ENCODE results near the gene TTL.
"Not testable (repeated sequence)": the region's sequence is repeated elsewhere in the genome, so short reads cannot be mapped to it uniquely, and the experiment has no call there.

The TTL gene

DNA sequence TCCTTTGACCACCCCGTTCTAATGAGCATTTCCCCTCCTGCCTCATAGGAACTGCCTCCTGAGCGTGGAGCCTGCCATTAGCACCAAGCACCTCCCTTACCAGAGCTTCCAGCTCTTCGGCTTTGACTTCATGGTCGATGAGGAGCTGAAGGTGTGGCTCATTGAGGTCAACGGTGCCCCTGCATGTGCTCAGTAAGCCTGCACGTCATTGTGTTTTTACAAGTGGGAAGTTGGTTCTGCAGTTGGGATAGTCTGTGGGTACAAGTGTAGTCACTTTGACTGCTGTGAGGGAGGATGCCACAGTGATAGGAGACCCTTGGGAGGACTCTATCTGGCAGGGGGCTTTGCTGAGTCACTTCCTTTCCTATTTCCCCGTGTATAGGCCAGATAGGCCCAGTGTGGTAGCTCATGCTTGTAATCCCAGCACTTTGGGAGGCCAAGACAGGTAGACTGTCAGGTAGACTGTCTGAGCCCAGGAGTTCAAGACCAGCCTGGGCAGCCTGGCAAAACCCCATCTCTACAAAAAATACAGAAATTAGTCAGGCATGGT, 38.4 kb downstream of the TTL start:
- DNase-seq (ENCODE audit: low spot score), result no peak

GRCh38 chr2:112523291-112523777, 41.4 kb downstream of the TTL start:
- DNase-seq (ENCODE audit: low spot score), result no peak

- not testable (repeated sequence) for DNase-seq (ENCODE audit: low spot score)
These were observed 42.3 kb downstream of the TTL start for GRCh38 chr2:112524276-112524675.

DNA sequence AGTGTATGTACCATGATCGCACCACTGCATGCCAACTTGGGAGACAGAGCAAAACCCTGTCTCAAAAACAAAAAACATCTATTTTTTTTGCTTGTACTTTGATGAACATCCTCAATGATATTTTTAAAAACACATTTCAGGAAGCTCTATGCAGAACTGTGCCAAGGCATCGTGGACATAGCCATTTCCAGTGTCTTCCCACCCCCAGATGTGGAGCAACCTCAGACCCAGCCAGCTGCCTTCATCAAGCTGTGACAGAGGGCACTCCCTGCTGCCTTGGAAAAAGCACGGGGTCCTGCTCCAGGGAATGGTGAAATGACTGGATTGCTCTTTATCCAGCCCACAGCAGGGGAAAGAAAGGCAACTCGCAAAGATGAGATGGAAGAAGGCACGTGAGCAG, 46.6 kb downstream of the TTL start:
- no peak for DNase-seq (ENCODE audit: low spot score)

DNA sequence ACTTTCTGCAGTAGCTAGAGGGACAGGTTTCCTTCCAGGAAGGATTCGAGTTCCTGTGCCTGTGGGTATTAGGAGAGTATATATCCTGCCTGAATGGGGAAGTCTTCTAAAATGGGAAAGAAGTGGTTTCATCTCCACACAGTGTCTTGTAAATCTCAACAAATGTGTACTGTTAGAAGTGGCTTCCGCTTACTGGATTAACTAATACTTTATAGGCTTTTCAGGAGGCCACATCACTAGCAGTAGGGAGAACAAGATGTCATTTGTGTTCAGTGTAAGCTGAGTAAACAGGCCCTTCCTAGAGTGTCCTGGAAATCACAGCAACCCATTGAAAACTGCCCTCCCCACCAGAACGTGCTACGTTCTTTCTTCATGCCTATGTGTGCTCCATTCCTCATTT, 47.8 kb downstream of the TTL start:
- DNase-seq (ENCODE audit: low spot score), result no peak

GRCh38 chr2:112530728-112531127, 48.8 kb downstream of the TTL start:
- DNase-seq (ENCODE audit: low spot score), result no peak

DNA sequence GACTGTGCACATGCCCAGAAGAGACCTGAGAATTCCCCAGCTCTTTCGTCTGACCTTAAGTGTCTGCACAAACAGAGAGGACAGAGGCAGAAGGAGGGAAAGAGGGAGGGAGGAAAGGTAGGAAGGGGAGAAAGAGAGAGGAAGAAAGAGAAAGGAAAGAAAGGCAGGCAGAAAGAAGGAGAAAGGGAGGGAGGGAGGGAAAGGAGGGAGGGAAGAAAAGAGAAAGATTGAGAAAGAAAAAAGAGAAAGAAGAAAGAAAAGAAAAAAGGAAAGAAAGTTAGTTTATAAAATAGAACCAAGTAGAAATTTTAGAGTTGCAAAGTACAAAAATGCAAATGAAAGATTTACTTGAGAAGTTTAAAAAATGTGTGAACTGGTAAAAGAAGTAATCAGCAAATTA, 52.9 kb downstream of the TTL start:
- DNase-seq (ENCODE audit: low spot score), result no peak

DNA sequence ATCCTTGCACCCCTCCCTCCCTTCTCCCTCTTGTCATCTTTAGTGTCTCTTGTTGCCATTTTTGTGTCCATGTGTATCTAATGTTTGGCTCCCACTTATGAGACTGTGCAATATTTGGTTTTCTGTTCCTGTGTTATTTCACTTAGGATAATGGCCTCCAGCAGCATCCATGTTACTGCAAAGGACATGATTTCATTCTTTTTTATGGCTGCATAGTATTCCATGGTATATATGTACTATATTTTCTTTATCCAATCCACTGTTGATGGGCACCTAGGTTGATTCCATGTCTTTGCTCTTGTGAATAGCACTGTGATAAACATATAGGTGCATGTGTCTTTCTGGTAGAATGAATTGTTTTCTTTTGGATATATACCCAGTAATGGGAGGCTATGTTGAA, 54.7 kb downstream of the TTL start:
- DNase-seq (ENCODE audit: low spot score), result not testable (repeated sequence)

- DNase-seq (ENCODE audit: low spot score), result no peak
These were observed 57.4 kb downstream of the TTL start for GRCh38 chr2:112539306-112539705.

- DNase-seq (ENCODE audit: low spot score), result no peak
These were observed 59.0 kb downstream of the TTL start for GRCh38 chr2:112540906-112541305.

DNA sequence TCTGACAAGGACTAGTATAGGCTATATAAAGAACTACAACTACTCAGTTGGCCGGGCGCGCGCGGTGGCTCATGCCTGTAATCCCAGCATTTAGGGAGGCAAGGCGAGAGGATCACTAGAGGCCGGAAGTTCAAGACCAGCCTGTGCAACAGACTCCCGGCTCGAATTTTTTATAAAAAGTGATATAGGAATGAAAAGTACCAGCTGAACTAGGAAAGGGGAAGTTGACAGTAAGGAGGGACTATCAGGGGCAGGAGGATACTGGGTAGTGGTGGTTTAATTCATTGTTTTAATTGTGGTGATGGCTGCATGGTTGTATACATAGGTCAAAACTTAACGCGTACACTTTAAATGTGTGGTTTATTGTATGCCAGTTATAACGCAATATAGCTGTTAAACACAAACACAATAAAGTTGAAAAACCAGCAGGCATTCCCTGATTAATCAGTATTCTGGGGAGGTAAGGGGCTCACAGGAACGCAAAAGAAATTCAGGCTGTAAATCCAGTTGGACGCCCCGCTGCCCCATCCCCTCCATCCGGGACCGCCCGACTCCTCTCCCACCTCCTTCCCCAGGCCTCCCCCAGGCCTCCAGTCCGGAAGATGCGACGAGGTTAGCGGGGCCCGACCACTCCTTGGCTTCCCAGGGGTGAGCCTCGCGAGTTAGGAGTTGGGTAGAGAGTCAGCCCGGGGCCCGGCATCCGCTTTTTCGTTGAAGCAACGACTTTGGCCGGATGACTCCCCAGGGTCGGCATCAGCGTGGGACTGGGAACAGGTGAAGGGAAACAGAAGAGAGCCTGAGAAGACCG, 59.6 kb downstream of the TTL start:
- DNase-seq (ENCODE audit: low spot score), result no peak

- DNase-seq (ENCODE audit: low spot score), result peak; percentile 74
These were observed 60.4 kb downstream of the TTL start, which contains the start of gene POLR1B for GRCh38 chr2:112542123-112542983. Gene POLR1B, plus strand, starts transcription at chr2:112542465. Its CDS starts 30 bp downstream, at chr2:112542495.

DNA sequence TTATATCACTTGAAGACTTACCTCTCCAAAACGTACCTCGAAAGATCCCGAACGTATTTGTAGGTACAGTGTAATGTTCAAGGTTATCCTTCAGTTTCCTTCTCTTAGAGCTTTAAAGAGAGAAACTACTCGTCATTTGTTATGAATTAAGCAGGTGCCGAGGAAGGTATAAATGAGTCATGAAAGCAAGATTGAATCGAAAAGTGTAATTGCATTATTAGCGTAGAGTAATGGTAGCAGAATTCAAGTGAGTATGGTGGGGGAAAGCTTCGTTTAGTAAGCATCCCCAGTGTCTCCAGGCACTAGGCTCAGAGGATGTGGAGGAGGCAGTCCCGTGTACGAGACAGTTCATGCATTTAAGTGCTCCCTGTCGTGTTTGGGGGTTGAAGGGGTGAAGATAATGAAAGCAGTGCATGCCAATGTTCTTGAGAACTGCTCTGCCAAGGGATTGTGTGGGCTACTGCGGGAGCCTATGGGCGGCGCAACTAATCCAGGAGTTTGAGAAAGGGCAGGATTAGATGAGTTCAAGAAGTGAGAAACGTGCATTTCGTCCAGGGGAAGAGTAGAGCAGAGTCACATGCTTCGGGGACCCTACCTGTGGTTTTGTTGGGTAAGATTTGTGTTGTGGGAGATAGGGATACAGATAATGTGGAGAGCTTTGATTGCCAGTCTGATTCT, 61.2 kb downstream of the TTL start:
- DNase-seq (ENCODE audit: low spot score), result no peak

DNA sequence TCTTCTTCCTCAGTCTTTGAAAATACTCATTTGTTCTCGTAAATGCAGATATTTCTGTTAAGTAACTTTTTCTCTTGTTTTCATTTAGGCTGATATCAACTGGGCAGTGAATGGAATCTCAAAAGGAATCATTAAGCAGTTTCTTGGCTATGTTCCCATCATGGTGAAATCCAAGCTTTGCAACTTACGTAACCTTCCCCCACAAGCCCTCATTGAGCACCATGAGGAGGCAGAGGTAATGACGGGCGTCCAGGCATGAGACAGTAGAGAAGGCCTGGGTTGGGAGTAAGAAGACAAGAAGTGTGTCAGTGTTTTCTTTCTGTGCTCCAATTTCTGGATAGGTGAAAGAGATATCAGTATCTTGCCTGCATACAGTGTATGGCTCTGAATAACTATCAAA, 65.4 kb downstream of the TTL start:
- no peak for DNase-seq (ENCODE audit: low spot score)

DNA sequence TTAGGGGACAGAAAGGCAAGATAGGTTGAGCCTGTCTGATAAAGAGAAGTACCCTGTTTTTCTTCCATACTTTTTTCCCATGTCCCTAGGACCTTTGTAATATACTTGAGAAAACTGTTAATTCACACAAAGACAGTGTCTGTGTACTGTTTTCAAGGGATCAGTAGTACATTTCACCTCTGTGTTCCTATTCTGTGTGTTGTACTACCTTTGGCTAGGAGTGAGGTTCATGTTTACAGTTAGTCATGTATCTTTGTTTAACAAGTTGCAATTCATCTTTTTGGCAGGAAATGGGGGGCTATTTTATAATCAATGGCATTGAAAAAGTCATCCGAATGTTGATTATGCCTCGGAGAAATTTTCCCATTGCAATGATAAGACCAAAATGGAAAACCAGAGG, 67.0 kb downstream of the TTL start:
- DNase-seq (ENCODE audit: low spot score), result no peak

GRCh38 chr2:112566104-112566503, 84.1 kb downstream of the TTL start:
- DNase-seq (ENCODE audit: low spot score), result no peak

DNA sequence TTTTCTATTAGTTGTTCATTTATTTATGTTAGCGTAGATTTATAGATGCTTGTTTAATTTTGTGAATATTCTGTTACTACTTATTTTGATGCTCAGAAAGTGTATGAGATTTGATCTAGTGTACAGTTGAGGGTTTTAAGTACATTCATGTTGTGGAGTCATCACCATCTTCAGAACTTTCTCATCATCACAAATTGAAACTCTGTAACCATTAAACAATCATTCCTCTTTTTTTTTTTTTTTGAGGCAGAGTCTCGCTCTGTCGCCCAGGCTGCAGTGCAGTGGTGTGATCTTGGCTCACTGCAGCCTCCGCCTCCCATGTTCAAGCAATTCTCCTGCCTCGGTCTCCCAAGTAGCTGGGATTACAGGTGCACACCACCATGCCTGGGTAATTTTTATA, 84.6 kb downstream of the TTL start:
- DNase-seq (ENCODE audit: low spot score), result not testable (repeated sequence)

DNA sequence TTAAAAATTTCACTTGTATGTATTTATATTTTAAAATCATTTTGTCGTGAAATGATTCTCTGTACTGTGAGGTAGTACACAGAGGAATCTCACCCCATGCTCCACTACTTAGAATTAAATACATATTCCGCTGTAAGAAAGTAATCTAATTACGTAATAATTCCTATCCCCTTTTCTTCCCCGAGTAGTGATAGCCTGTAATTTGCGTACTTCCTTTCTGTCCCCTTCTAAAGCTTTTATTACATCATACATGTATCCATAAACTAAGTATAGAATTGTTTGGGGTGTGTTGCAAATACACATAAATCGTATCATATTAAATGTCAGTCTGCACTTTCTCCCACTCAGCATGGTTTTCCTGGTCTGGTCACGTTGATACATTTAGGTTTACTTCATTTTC, 90.0 kb downstream of the TTL start:
- DNase-seq (ENCODE audit: low spot score), result no peak

DNA sequence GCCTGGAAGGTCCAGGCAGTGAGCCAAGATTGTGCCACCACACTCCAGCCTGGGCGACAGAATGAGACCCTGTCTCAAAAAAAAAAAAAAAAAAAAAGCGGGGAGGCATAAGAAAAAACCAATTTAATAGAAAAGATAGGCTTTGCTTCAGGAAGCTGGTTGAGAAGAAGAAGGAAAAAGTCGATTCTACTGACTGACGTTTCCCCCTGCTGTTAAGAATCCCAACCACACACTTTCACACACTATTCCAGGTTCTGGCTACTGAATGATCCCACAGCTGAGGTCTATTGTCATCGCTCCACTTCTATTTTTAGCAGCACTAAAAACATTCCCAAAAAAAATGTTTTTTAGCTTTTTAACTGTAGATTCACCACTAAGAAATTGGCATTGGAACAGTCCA, 95.8 kb downstream of the TTL start:
- DNase-seq (ENCODE audit: low spot score), result no peak

- no peak for DNase-seq (ENCODE audit: low spot score)
These were observed 97.3 kb downstream of the TTL start for GRCh38 chr2:112579241-112579640.

DNA sequence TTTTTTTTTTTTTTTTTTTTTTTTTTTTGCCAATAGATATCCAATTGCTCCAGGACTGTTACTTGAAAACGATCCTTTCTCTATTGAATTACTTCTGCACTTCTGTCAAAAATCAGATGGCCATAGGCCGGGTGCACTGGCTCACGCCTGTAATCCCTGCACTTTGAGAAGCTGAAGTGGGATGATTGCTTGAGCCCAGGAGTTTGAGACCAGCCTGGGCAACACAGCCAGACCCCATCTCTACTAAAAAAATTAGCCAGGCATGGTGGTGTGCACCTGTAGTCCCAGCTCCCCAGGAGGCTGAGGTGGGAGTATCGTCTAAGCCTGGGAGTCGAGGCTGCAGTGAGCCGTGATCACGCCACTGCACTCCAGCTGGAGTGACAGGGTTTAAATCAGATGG, 98.1 kb downstream of the TTL start:
- DNase-seq (ENCODE audit: low spot score), result no peak

GRCh38 chr2:112582314-112582746, 100.4 kb downstream of the TTL start:
- DNase-seq (ENCODE audit: low spot score), result peak; percentile 85

All from hematopoietic multipotent progenitor cell treated with erythropoietin and hydrocortisone succinate and interleukin-3 and kit ligand, for 17 days (in vitro differentiated cells).